ENCODE data around the gene ACSL6.

GRCh38 chr5:131998431-131999040 is 12.9 kb downstream of the ACSL6 start:
- TF ChIP-seq CTCF (IDR thresholded peaks at IDR 0.05) = no peak
- TF ChIP-seq POLR2A (IDR thresholded peaks at IDR 0.05) = no peak

Measured in uterus (tissue), 2 donors.